Gastrocnemius medialis (tissue), 4 donors: Measurements from ENCODE around the gene MTA2. TPM values are rescaled to one million over a fixed set of nuclear protein-coding genes. Genes with fewer than 3 reads are reported as not detected.

ENCODE experiments used
- ATAC-seq, 2 donors: fragments of 150-250 bp; one replicate each; pipeline ENCODE4 v1.9.1; 2016
- DNase-seq, 2 donors: peaks; one replicate each; pipeline ENCODE4 v3.0.0-alpha.2; 2019
- H3K27ac ChIP-seq, 4 donors: fragments of 200-600 bp; sonication (generic); 1 replicate in 1 of 4; 2 replicates in 3 of 4; pipeline ENCODE4 v1.5.1; 2016 to 2018; ENCODE audit warnings: mild to moderate bottlenecking in 2 of 4, moderate library complexity in 1 of 4
- H3K27me3 ChIP-seq, 3 donors: fragments of 200-600 bp; sonication (generic) in 2 of 3; 1 replicate in 1 of 3; 2 replicates in 2 of 3; pipeline versions ENCODE4 v1.5.1 to v1.6.0; 2016 to 2019; ENCODE audit warnings: mild to moderate bottlenecking in 1 of 3, moderate library complexity in 1 of 3
- H3K36me3 ChIP-seq, 2 donors: fragments of 200-600 bp; sonication (generic) in 1 of 2; one replicate each; pipeline ENCODE4 v1.5.1; 2017 to 2018
- H3K4me1 ChIP-seq, 2 donors: fragments of 200-600 bp; sonication (generic) in 1 of 2; one replicate each; pipeline ENCODE4 v1.5.1; 2016 to 2017; ENCODE audit warnings: mild to moderate bottlenecking in 2 of 2
- H3K4me3 ChIP-seq, 4 donors: fragments of 200-600 bp; sonication (generic) in 3 of 4; 1 replicate in 1 of 4; 2 replicates in 3 of 4; pipeline ENCODE4 v1.5.1; 2016 to 2019; ENCODE audit warnings: mild to moderate bottlenecking in 2 of 4
- H3K9me3 ChIP-seq, 3 donors: fragments of 200-600 bp; sonication (generic) in 2 of 3; 1 replicate in 1 of 3; 2 replicates in 2 of 3; pipeline ENCODE4 v1.5.1; 2016 to 2019
- CTCF ChIP-seq, 5 experiments: fragments of 450-650 bp in 3 of 5; fragments of 200-600 bp in 2 of 5; sonication (generic) in 2 of 5; IDR thresholded peaks in 4 of 5; conservative IDR thresholded peaks in 1 of 5; 1 replicate in 4 of 5; 2 replicates in 1 of 5; pipeline ENCODE4 v1.5.1; 2016 to 2019; ENCODE audit warnings: antibody characterized with exemption in 5 of 5, mild to moderate bottlenecking in 3 of 5, moderate library complexity in 3 of 5
- POLR2A ChIP-seq, 2 donors: fragments of 450-650 bp; IDR thresholded peaks; one replicate each; pipeline ENCODE4 v1.6.1; 2017; ENCODE audit warnings: antibody characterized with exemption in 2 of 2, mild to moderate bottlenecking in 2 of 2, moderate library complexity in 2 of 2
- in situ Hi-C, 4 donors: fragments of 200-750 bp; cut with MboI; loops; one replicate each; pipeline versions ENCODE4 v1.15.0 to v1.8.0; 2017; ENCODE audit warnings: low sequenced_read_pairs in 4 of 4
- intact Hi-C: fragments of 100-400 bp; cut with DNase I; formaldehyde crosslinking; loops from one replicate; pipeline ENCODE4 v1.15.1; 2023; ENCODE audit warnings: low total_unique reads
- total RNA-seq, 4 donors: library from RNA; depleted of rRNA; stranded (reverse); fragments of >200 nt; gene quantifications; one replicate each; pipeline versions ENCODE4 v1.1.0 to v1.2.3, GENCODE V29; 2016

MTA2 gene
- total RNA-seq, 4 donors from 2014 or later = 28.0 to 47.1 (median 31.7) TPM

- ATAC-seq = no peak
- Histone ChIP-seq H3K9me3 (no peaks in the 10 kb centered on the region), H3K4me3 (no peak overlapping the region), H3K4me1 (peaks cover 29 to 30% of the 10 kb centered on the region in 2 donors), H3K36me3 (peaks cover 0 to 40% of the 10 kb centered on the region in 2 donors), H3K27ac (peak overlapping the region in 2 of 4 donors; percentile 97 to 99), H3K27me3 (no peaks in the 10 kb centered on the region)
- intact Hi-C loops (loop anchor here (10.0 kb wide), 1 partner anchor 141 kb away; the partner anchor contains the start of gene TMEM179B), in situ Hi-C loops (no loop called here)
- no peak for DNase-seq
- TF ChIP-seq POLR2A (IDR thresholded peaks at IDR 0.05) = no peak
- no peak for TF ChIP-seq CTCF (IDR thresholded peaks at IDR 0.05 in 4 of 5, conservative IDR thresholded peaks at IDR 0.05 in 1 of 5)
These were observed 42.6 kb upstream of the MTA2 start for GRCh38 chr11:62644220-62644619.

- ATAC-seq = no peak
- H3K4me3 ChIP-seq = no peak overlapping the region
- H3K36me3 ChIP-seq = peaks cover 10 to 97% of the 10 kb centered on the region in 2 donors
- in situ Hi-C loops = no loop called here
- TF ChIP-seq POLR2A (IDR thresholded peaks at IDR 0.05) (no peak), CTCF (IDR thresholded peaks at IDR 0.05 in 4 of 5, conservative IDR thresholded peaks at IDR 0.05 in 1 of 5) (no peak)
- H3K27me3 ChIP-seq = no peaks in the 10 kb centered on the region
- no peaks in the 10 kb centered on the region for H3K9me3 ChIP-seq
- H3K4me1 ChIP-seq = no peaks in the 10 kb centered on the region
- DNase-seq = no peak
- intact Hi-C loops = no loop called here
- H3K27ac ChIP-seq = no peak overlapping the region
These were observed 30.8 kb upstream of the MTA2 start for GRCh38 chr11:62632492-62632891.

- Histone ChIP-seq H3K36me3 (peaks cover 8 to 81% of the 10 kb centered on the region in 2 donors), H3K4me3 (no peak overlapping the region), H3K9me3 (no peaks in the 10 kb centered on the region), H3K4me1 (no peaks in the 10 kb centered on the region), H3K27me3 (no peaks in the 10 kb centered on the region), H3K27ac (no peak overlapping the region)
- DNase-seq (no peak), ATAC-seq (no peak)
- in situ Hi-C loops = no loop called here
- TF ChIP-seq CTCF (IDR thresholded peaks at IDR 0.05 in 4 of 5, conservative IDR thresholded peaks at IDR 0.05 in 1 of 5) (no peak), POLR2A (IDR thresholded peaks at IDR 0.05) (no peak)
- intact Hi-C loops = no loop called here
These were observed 26.0 kb upstream of the MTA2 start for GRCh38 chr11:62627713-62628112.

- DNase-seq = no peak
These were observed 20.9 kb upstream of the MTA2 start for GRCh38 chr11:62622476-62623089.

More at GRCh38 chr11:62622476-62623089, 20.9 kb upstream of the MTA2 start:
- intact Hi-C loops (loop anchor here (1.0 kb wide), 1 partner anchor 24 kb away; the partner anchor contains the start of gene GANAB), in situ Hi-C loops (loop anchor here in 1 of 4 donors (25.0 kb wide), 1 partner anchor 90 kb away; the partner anchor contains the start of genes BSCL2 and GNG3)
- peaks cover 0 to 31% of the 10 kb centered on the region in 2 donors for H3K36me3 ChIP-seq
- no peak for TF ChIP-seq POLR2A (IDR thresholded peaks at IDR 0.05)
- TF ChIP-seq CTCF (IDR thresholded peaks at IDR 0.05 in 4 of 5, conservative IDR thresholded peaks at IDR 0.05 in 1 of 5) = no peak
- H3K9me3 ChIP-seq = no peaks in the 10 kb centered on the region
- H3K4me1 ChIP-seq = peaks cover 8 to 9% of the 10 kb centered on the region in 2 donors
- peak overlapping the region; percentile 65 to 96 (median 76) for H3K4me3 ChIP-seq
- peak overlapping the region; percentile 76 to 92 (median 82) for H3K27ac ChIP-seq
- ATAC-seq = no peak
- H3K27me3 ChIP-seq = no peaks in the 10 kb centered on the region
